GM21447 (cell line): ENCODE measurements around the gene RHOG.
A peak's percentile ranks its signal among the peaks of the same experiment; 100 is the strongest.

Source experiments
- ATAC-seq: cut with Tn5 transposase; IDR thresholded peaks from one replicate; pipeline ENCODE4 v1.9.1; 2021; ENCODE audit not compliant: unreplicated experiment

The RHOG gene

DNA sequence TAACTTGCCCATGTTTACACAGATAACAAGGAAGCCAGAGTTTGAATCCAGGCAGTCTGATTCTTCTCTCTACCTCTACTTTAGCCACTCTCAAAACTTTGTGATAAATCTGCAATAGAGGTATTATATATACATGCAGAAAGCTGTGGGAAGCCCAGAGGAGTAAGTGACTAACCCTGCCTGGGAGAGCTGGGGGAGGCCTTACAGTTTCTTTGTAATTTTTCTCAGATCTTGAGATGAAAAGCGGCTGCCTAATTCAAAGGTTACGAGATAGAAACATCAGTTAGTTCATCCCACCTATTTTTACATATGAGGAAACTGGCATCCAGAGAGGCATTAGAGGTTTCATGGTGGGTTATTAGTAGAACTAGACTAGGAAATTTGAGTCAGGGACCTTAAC lies 19.6 kb upstream of the RHOG start:
- ATAC-seq, result no peak

DNA sequence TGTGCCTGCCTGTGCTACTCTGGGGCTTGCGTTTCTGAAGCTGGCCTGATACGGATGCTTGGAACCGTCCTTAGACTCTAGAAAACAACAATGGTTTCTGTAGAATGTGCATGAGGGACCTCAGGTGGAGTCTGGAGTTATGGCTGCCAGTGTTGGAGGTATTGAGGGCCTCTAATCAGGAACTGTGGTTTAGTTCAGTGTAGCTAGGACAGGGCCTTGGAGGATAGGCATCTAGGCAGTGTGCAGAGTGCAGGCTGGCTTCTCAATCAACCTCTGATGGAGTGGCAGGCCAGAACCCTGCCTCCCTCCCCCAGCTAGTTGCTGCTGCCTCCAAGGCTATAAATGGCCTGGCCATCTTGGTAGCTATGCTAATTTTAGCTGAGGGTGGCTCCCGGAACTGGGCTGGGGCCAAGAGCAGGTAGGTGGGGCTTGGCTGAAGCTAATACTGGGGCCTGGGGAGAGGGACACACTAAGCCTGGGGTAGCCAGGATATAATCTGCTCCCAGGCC lies 18.7 kb upstream of the RHOG start:
- peak; percentile 41 for ATAC-seq

DNA sequence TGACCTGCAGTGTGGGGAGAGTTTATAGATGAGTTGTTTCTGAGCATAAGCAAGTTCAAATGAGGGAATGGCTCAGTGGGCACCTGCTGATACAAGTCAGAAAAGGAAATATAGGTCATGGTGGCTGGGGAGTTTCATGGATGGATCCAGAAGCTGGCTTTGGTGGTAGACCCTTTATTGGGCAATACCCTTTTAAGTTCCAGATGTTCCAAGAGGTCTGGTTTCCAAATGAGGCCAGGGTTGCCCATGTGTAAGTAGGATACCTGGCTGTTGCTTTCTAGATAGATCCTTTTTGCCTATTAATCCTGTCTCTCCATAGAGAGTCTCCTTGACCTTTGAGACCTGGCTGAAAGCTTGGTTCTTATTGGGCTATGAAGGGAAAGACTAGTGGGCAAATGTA lies 16.9 kb upstream of the RHOG start:
- ATAC-seq, result no peak

DNA sequence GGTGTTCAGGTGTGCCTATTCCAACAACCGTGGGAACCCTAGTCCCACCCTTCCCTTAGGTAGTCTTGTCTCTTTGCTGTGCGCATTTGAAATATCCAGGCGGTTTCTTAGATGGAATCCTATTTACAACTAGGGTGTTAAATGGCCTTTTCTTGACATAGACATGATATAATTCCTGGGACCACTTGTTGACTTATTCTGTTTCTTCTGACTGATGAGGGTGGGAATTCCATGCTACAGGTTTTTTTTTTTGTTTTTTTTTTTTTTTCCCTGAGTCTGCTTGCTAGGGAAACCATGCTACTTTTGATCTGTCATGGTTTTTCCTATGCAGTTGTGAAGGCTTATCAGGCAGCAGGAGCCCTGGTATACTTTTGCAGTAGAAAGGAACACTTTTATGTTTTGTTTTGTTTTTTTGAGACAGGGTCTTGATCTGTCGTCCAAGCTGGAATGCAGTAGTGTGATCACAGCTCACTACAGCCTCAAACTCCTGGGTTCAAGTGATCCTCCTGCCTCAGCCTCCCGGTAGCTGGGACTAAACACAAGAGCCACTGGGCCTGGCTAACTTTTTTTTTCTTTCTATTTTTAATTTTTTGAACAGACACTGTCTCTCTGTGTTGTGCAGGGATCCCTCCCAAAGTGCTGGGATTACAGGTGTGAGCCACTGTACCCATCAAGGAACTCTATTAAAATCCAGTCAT lies 16.2 kb upstream of the RHOG start:
- ATAC-seq, result no peak

DNA sequence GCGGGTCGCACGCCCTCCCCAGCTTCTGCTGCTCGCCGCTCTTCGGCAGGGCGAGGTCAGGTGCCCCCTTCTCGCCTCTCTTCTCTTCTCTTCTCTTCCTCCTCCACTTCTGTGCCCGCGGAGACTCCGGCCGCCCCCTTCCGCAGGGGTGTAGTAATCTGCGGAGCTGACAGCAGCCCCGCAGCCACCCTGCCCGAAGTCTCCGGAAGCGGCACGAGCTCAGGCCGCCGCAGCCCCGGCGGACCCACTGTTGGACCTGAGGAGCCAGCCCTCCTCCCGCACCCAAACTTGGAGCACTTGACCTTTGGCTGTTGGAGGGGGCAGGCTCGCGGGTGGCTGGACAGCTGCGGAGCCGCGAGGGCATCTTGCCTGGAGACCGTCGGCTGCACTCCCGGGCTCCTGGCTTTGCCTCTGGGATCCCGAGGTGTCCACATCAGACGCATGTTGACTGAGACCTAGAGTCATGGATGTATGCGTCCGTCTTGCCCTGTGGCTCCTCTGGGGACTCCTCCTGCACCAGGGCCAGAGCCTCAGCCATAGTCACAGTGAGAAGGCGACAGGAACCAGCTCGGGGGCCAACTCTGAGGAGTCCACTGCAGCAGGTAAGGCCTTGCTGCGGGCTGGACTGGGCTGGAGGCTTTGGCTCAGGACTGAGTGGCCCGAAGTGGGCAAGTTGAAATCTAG lies 15.2 kb upstream of the RHOG start:
- peak; percentile 23 for ATAC-seq

DNA sequence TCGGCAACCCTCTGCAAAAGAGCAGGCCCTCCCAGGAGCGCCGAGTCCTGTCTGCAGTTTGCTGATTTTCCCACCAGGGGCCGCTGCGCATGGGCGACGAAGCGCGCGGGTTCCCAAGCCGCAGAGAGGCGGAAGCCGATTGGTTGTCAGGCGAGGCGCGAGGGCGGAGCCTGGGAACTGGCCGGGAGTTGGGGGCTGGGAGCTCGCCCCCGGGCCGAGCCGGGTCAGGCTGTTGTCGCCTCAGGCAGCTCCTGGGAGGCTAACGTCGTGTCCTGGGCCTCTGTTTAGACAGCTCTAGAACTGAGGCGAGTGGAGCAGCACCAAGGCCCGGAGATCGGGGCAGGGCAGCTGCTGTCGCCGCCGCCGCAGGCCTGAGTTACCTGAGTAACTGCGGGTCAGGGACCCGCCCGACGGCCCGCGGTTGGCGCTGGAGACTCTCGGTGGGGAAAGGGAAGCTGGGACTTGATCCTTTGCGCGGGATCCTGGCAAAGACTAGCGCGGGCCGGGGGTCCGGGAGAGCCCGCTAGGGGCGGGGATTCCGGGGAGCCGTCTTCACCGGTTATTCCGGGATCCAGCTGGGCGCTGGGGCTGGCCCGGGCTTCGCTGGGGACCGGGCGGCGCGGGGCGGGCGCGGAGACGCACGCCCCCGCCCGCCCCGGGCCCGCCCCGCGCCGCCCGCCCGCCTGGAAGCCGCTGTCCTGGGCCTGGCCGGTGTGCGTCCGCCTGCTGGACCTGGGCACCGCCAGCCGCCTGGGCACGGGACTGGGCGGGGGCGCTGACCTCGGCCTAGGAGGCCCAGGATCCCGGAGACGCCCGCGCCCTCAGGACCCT lies 14.4 kb upstream of the RHOG start, which contains the start of gene STIM1:
Gene STIM1 (plus strand): TSS at position 688 of the 831 bp plus-strand sequence. CDS start 607 bp downstream, outside the sequence.
- ATAC-seq, result peak; percentile 47

DNA sequence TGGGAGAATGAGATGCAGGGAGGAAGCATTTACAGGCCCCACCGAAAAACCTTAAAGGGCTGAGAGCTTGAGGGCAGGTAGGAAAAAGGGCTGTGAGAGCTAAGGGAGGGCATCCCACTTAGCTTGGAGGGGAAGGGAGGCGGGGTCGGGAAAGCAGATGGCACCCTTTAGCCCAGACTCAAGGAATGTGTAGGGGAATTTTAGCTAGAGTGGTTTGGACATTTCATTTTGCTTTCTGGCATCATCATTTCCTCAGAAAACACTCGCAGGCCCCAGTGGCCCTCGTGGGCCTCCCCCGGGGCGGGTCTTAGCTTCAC lies 13.9 kb upstream of the RHOG start:
- ATAC-seq, result no peak

DNA sequence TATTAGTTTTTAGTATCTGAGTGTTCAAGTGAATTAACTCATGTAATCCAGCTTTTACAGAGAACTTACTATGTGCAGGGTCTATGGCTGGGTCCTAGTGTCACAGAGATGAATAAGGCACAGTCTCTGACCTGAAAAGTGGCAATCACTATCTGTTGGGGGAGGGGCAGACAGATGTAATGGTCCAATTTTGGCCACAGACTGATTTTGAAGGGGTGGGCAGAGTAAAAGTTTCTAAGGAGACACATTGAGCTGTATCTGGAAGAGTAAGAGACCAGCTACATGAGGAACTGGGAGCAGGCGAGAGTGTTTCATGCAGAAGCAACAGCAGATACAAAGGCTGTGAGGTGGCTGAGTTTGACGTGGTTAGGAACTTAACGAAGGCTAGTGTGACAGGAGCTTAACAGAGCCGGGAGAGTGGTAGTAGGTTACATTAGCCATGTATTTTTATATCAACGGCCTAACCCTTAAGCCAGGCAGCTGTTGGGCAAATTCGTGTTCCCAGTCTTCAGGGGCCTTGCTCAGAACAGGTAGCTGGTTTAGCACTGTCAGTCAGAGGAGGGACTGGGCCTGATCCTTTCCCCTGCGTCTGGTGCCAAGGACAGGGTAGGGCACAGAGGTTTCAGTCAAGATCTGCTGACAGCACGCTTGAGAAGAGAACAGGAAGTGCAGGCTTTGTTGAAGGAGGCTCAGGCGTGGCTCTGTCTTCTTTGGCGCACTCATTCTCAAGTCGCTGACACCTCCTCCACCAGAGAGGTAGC lies 13.3 kb upstream of the RHOG start:
- ATAC-seq, result peak; percentile 43

DNA sequence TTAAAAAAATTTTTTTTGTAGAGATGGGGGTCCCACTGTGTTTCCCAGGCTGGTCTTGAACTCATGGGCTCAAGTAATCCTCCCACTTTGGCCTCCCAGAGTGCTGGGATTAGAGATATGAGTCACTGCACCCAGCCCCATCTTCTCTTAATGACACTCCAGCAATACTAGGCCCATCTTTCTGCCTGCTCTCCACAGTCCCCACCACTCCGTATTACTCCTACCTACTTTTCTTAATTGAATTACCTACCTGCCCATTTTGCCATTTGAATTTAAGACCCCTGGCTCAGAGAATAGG lies 12.7 kb upstream of the RHOG start:
- ATAC-seq, result no peak

DNA sequence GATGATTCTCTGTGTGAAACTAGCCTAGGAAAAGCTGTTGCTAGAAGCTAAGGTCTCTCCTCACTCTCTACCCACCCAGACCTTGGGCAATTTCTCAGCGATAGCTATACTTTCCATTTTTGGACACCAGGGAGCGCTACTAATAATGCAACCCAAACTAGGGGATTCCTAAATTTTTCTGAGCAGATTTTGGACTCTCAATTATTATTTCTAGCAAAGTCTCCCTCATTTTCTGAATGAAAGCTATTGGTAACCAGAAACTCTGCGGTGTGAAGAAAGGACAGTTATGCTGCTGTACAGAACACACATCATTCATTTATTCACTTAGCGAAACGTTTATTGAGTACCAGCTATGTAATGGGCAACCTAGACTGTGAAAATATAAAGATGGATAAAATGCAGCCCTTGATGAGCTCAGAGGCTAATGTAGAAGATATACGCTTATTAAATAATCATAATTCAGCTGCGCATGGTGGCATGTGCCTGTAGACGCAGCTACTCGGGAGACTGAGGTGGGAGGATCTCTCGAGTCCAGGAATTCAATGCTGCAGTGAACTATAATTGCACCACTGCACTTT lies 8.6 kb upstream of the RHOG start:
- no peak for ATAC-seq

DNA sequence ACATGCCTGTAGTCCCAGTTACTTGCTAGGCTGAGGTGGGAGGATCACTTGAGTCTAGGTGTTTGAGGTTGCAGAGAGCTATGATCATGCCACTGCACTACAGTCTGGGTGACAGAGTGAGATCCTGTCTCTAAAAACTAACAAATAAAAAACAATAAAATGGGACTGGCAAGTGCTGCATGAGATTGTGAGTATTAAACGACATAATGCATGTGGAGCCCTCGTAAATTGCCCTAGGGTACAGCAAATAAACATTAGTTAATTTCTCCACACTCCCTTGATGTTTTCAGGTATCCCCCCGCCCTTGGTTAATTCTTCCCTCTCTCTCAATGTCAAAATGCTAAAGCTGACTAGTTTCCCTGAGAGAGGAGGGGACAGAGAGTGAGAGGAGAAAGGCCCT lies 4.9 kb upstream of the RHOG start:
- ATAC-seq, result no peak

DNA sequence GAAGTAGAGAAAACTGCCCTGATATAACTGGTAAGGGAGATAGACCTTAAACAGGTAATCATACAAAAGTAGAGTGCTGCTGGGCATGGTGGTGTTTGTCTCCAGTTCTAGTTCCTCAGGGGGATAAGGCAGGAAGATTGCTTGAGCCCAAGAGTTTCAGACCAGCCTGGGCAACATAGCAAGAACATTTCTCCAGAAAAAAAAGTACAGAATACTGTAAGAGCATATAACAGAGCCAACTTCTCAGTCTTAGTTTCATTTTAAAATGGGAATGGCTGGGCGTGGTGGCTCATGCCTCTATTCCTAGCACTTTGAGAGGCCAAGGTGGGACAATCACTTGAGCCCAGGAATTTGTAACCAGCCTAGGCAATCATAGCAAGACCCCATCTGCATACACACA lies 4.5 kb upstream of the RHOG start:
- no peak for ATAC-seq

DNA sequence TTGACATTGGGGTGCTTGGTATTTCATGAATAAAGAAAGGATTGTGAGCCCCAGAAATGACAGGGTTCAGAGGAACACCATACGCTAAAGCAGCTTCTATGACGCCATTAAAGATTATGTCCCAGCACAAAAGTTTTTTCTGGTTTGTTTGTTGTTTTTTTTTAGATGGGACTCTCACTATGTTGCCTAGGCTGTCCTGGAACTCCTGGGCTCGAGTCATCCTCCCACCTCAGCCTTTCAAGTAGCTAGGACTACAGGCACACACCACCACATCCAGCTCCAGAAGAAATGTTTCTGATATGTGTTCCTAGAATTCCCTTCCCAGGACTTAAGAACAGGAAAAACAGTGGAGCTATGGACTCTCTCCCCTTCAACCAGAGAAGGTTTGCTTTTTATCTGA lies 2.6 kb upstream of the RHOG start:
- no peak for ATAC-seq

DNA sequence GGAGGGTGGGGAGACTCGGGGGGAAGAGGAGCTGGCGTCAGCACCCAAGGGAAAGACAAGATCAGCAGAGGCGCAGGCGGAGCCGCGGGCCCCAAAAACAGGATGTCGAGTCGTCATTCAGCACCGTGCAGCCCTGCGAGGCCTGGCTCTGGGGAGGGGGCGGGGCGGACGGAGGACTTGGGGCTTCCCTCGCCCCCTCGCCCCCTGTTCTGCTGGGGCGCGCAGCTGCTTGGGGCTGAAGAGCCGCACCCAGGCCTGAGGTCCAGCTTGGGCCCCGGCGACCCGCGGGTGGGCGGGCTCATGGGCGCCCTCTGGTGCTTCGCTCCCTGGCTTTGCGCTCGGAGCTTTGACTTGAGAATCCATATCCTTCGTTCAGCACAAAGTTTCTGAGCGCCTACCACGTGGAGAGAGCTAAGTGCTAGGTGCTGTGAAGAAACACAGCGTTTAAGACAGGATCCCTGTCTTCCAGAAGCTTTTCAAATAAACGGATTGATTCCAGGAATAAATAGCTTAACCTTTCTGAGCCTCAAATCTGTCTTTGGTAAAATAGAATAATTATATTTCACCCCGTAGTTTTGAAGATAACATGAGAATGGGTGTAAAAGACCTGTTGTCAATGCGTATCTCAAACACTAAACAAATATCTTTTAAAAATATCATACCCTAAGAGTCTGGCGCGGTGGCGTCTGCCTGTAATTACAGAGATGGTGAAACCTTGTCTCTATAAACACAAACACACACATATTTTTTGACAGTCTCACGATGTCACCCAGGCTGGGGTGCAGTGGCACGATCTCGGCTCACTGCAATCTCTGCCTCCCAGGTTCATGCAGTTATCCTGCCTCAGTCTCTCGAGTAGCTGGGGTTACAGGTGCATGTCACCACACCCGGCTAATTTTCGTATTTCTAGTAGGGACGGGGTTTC lies 929 bp upstream of the RHOG start:
- ATAC-seq, result peak; percentile 44

DNA sequence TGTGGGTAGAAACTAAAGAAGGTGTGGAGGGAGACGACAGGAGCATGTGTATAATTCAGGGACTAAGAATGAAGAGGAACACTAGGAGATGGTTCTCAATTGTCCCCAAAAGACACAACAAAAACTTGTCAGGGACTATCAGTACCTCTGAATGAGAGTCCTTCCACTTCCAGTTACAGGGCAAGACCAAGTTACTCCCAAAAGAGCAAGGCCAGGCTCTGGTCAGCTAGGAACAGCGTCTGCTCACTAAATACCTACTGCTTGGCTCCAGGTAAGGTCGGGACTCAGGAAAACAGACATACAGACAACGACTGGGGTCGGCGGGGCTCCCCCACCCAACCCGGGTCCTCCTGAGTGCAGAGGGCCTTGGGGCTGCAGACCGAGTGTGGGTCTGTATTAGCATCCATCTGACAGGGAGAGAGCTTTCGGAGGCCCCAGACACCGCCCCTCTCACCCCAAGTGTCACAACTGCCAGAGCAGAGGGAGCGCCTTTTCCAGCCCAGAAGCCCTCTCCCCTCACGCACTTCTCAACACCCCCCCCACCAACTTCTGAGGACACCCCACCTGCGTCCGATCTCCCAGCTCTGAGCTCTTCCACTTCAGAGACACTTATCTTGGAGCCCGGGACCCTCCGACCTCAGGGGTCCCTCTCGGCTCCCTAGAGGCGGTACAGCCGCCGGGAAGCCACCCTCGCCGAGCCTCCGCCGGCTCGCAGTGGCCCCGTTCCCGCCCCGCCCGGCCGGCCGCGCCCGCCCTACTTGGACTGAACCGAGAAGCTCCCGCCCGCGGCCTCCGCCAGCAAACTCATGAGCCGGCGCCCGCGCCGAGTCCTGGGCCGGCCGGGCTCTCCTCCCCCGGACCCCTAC lies 522 bp downstream of the RHOG start:
- ATAC-seq, result no peak

DNA sequence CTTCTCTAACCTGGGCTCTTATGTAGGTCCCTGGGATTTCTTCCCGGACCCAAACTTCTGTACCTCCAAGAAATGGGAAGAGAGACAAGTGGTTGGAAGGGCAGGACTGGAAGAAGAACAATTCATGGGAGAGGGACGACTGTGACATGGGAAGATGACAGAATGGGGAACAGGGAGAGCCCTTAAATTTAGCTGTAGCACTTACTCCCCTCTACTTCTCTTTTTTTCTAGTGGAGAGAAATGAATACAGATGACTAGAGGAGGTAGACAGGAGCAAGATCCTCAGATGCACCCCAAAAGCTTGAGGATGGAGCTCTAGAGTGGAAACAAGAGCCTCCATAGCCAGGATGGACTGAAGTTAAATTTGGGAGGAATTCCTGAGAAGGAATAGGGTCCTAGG lies 2.3 kb downstream of the RHOG start:
- no peak for ATAC-seq

DNA sequence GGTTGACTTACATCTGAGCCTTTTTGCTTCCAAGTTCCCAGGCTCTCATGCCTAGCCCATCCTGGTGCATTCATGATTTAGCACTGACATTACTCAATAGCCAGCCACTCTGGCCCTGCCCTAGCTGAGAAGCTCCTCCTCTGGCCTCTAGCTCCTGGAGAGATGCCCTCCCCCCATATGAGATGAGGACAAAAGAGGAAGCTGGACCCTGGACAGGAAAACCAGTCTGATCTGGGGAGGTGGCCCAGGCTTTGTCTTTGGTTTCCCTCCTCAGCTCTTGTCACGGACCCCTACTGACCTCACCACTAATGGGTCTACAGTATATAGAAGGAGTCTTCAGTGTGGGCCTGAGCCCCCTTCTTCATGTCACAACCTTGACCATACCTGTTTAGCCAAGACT lies 3.0 kb downstream of the RHOG start:
- ATAC-seq, result no peak

DNA sequence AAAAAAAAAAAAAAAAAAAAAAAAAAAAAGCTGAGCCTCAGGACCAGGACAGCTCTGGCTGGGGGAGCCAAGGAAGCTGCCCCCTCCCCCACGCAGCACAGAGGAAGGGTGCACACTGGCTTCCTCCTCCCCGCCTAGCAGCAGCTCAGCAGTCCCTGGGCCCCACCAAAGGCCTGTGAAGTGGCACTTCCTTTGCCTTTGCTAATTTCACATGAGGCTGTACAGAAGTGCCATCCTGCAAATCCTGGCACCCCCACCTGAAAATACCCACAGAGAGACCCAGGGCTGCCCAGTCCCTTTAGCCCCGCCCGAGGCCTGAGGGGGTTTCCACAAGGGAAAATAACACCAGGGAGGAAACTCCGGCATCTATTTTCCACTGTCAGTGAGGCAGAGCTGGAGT lies 3.9 kb downstream of the RHOG start:
- ATAC-seq, result no peak

DNA sequence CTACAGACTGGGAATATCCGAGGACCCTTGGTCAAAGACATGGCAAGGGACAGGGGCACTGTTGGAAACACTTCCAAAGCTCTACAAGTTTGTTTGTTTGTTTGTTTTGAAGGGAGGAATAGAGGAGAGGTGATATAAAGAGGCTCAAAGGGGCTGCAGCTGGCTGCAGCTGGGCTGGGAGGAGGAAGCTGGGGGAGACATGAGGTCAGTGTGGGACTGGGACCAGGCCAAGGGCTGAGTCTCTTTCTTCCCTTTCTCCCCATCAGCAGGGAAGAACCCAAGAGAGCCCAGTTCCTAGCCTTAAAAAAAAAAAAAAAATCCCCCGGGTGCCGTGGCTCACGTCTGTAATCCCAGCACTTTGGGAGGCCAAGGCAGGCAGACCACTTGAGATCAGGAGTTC lies 5.0 kb downstream of the RHOG start:
- no peak for ATAC-seq
